Ascending aorta (tissue), 2 donors: Measurements from ENCODE around the gene DGKI. TPM values are rescaled to one million over a fixed set of nuclear protein-coding genes. Genes with fewer than 3 reads are reported as not detected.

Source experiments
- DNase-seq, 2 donors: peaks; one replicate each; pipeline ENCODE4 v3.0.0-alpha.2; 2019; ENCODE audit warnings: low spot score in 2 of 2
- H3K27ac ChIP-seq, 2 donors: fragments of 200-600 bp; sonication (generic); one replicate each; pipeline ENCODE4 v1.5.1; 2016 to 2017; ENCODE audit warnings: mild to moderate bottlenecking in 1 of 2
- H3K27me3 ChIP-seq: fragments of 200-600 bp; sonication (generic); one replicate; pipeline ENCODE4 v1.5.1; 2017
- H3K36me3 ChIP-seq, 2 donors: fragments of 200-600 bp; sonication (generic); one replicate each; pipeline ENCODE4 v1.5.1; 2016
- H3K4me1 ChIP-seq, 2 donors: fragments of 200-600 bp; sonication (generic); one replicate each; pipeline ENCODE4 v1.5.1; 2016 to 2017; ENCODE audit warnings: mild to moderate bottlenecking in 1 of 2
- H3K4me3 ChIP-seq, 2 donors: fragments of 200-600 bp; sonication (generic); one replicate each; pipeline ENCODE4 v1.5.1; 2016 to 2017; ENCODE audit warnings: mild to moderate bottlenecking in 1 of 2
- H3K9me3 ChIP-seq, 2 donors: fragments of 200-600 bp; sonication (generic); one replicate each; pipeline ENCODE4 v1.5.1; 2016
- CTCF ChIP-seq, 3 experiments: fragments of 200-600 bp in 2 of 3; fragments of 450-650 bp in 1 of 3; sonication (generic) in 2 of 3; IDR thresholded peaks; one replicate each; pipeline ENCODE4 v1.5.1; 2016 to 2019; ENCODE audit warnings: antibody characterized with exemption in 3 of 3, mild to moderate bottlenecking in 1 of 3, moderate library complexity in 1 of 3
- intact Hi-C: fragments of 100-400 bp; cut with DNase I; formaldehyde crosslinking; loops from one replicate; pipeline ENCODE4 v1.15.1; 2023
- total RNA-seq: library from RNA; depleted of rRNA; stranded (reverse); fragments of >200 nt; gene quantifications from one replicate; pipeline ENCODE4 v1.1.0, GENCODE V29; 2016

DGKI gene
- total RNA-seq, 1 donor from 2014 or later: 13.4 TPM

GRCh38 chr7:137633133-137633532 is 213.6 kb downstream of the DGKI start:
- H3K4me1 ChIP-seq: no peaks in the 10 kb centered on the region
- DNase-seq: no peak
- no peak overlapping the region for H3K4me3 ChIP-seq
- TF ChIP-seq CTCF (IDR thresholded peaks at IDR 0.05): no peak
- H3K9me3 ChIP-seq: no peaks in the 10 kb centered on the region
- no peak overlapping the region for H3K27ac ChIP-seq
- no peaks in the 10 kb centered on the region for H3K27me3 ChIP-seq
- intact Hi-C loops: no loop called here
- H3K36me3 ChIP-seq: no peaks in the 10 kb centered on the region

GRCh38 chr7:137628216-137628615 is 218.6 kb downstream of the DGKI start:
- intact Hi-C loops: no loop called here
- Histone ChIP-seq H3K36me3 (no peaks in the 10 kb centered on the region), H3K4me3 (no peak overlapping the region), H3K27me3 (no peaks in the 10 kb centered on the region), H3K4me1 (no peaks in the 10 kb centered on the region), H3K9me3 (no peaks in the 10 kb centered on the region), H3K27ac (no peak overlapping the region)
- no peak for TF ChIP-seq CTCF (IDR thresholded peaks at IDR 0.05)
- DNase-seq: no peak

- intact Hi-C loops: loop anchor here (2.0 kb wide), 1 partner anchor 20 kb away; no protein-coding TSS in a partner anchor
- peak in 2 of 3 experiments; percentile 51 to 71 for TF ChIP-seq CTCF (IDR thresholded peaks at IDR 0.05)
- Histone ChIP-seq H3K4me3 (no peak overlapping the region), H3K4me1 (no peaks in the 10 kb centered on the region), H3K36me3 (no peaks in the 10 kb centered on the region), H3K27me3 (no peaks in the 10 kb centered on the region), H3K27ac (no peak overlapping the region), H3K9me3 (no peaks in the 10 kb centered on the region)
- no peak for DNase-seq
Observed at GRCh38 chr7:137626469-137627067, 220.2 kb downstream of the DGKI start.

GRCh38 chr7:137625197-137625596 is 221.6 kb downstream of the DGKI start:
- TF ChIP-seq CTCF (IDR thresholded peaks at IDR 0.05): no peak
- Histone ChIP-seq H3K4me1 (no peaks in the 10 kb centered on the region), H3K4me3 (no peak overlapping the region), H3K36me3 (no peaks in the 10 kb centered on the region), H3K27ac (no peak overlapping the region), H3K27me3 (no peaks in the 10 kb centered on the region), H3K9me3 (no peaks in the 10 kb centered on the region)
- intact Hi-C loops: no loop called here
- DNase-seq: no peak

GRCh38 chr7:137619181-137619580 is 227.6 kb downstream of the DGKI start:
- intact Hi-C loops: no loop called here
- Histone ChIP-seq H3K4me3 (no peak overlapping the region), H3K27me3 (no peaks in the 10 kb centered on the region), H3K4me1 (no peaks in the 10 kb centered on the region), H3K36me3 (no peaks in the 10 kb centered on the region), H3K27ac (no peak overlapping the region), H3K9me3 (no peaks in the 10 kb centered on the region)
- DNase-seq: no peak
- TF ChIP-seq CTCF (IDR thresholded peaks at IDR 0.05): no peak

- no peaks in the 10 kb centered on the region for H3K36me3 ChIP-seq
- H3K9me3 ChIP-seq: no peaks in the 10 kb centered on the region
- H3K27me3 ChIP-seq: no peaks in the 10 kb centered on the region
- no peaks in the 10 kb centered on the region for H3K4me1 ChIP-seq
- no peak overlapping the region for H3K27ac ChIP-seq
- H3K4me3 ChIP-seq: no peak overlapping the region
- DNase-seq: no peak
- TF ChIP-seq CTCF (IDR thresholded peaks at IDR 0.05): no peak
- intact Hi-C loops: no loop called here
Observed at GRCh38 chr7:137618748-137619147, 228.0 kb downstream of the DGKI start.
